ENCODE measurements around the gene PRLH. TPM values are rescaled to one million over a fixed set of nuclear protein-coding genes. Genes with fewer than 3 reads are reported as not detected.

PRLH gene
- total and polyA plus RNA-seq, 3 donors from 2014 or later, result not detected

DNA sequence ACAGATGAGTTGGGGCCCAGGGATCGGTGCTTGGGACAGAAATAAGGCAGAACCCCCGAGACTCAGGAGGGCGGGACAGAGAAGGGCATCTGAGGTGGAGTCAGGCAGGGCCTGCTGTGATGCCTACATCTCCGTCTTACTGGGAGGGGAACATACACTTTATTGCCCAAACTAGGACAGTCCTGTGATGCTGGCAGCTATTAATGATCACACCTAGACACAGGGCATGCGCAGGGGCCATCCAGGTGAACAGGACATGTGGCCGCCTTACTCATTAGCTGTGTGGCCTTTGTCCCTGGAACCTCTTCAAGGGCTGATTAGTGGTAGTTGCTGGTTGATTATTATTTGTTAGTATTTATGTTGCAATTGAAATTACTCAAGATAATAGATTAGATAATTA lies 46.1 kb upstream of the PRLH start:
- DNase-seq, result no peak
- Histone ChIP-seq H3K4me1 (peaks cover 3% of the 10 kb centered on the region), H3K4me3 (no peak overlapping the region), H3K27ac (no peak overlapping the region), H3K27me3 (no peaks in the 10 kb centered on the region), H3K9me3 (no peaks in the 10 kb centered on the region), H3K36me3 (ENCODE audit: low read depth, missing control alignments) (no peaks in the 10 kb centered on the region)
- intact Hi-C loops (cut with DNase I; ENCODE audit: low total_unique reads), result no loop called here
- no peak for TF ChIP-seq POLR2A (IDR thresholded peaks at IDR 0.05)
- TF ChIP-seq, protein P1, sequence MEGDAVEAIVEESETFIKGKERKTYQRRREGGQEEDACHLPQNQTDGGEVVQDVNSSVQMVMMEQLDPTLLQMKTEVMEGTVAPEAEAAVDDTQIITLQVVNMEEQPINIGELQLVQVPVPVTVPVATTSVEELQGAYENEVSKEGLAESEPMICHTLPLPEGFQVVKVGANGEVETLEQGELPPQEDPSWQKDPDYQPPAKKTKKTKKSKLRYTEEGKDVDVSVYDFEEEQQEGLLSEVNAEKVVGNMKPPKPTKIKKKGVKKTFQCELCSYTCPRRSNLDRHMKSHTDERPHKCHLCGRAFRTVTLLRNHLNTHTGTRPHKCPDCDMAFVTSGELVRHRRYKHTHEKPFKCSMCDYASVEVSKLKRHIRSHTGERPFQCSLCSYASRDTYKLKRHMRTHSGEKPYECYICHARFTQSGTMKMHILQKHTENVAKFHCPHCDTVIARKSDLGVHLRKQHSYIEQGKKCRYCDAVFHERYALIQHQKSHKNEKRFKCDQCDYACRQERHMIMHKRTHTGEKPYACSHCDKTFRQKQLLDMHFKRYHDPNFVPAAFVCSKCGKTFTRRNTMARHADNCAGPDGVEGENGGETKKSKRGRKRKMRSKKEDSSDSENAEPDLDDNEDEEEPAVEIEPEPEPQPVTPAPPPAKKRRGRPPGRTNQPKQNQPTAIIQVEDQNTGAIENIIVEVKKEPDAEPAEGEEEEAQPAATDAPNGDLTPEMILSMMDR (IDR thresholded peaks at IDR 0.05), result no peak
- 94 to 95% methylated on average over 6 of the region's 6 CpGs for WGBS, 2 donors

DNA sequence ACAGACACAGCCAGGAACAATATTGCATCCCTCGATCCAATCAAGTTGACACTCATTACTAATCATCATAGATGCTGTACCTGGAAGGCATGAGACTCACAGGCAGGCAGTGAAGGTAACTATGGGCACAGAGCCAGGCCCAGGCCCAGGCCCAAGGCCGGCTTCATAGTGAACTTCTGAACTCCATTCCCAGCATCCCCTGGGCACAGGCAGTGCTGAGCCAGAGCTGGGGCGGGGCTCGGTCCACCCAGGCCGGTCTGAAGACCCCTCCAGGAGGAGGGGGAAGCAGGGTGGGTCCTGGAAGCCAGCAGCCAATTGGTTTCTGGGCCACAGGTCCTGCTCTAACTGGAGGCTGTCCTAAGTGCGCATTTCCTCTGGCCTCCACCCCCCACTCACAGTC lies 41.7 kb upstream of the PRLH start:
- H3K27ac ChIP-seq, result no peak overlapping the region
- intact Hi-C loops (cut with DNase I; ENCODE audit: low total_unique reads), result no loop called here
- 73% methylated on average over 3 to 6 of the region's 6 CpGs for WGBS, 2 donors
- no peak for DNase-seq
- no peak overlapping the region for H3K4me3 ChIP-seq
- H3K9me3 ChIP-seq, result no peaks in the 10 kb centered on the region
- no peaks in the 10 kb centered on the region for H3K27me3 ChIP-seq
- no peak for TF ChIP-seq POLR2A (IDR thresholded peaks at IDR 0.05)
- TF ChIP-seq, protein P1 (IDR thresholded peaks at IDR 0.05), result no peak
- no peaks in the 10 kb centered on the region for H3K36me3 ChIP-seq (ENCODE audit: low read depth, missing control alignments)
- no peaks in the 10 kb centered on the region for H3K4me1 ChIP-seq

GRCh38 chr2:237525559-237526157 lies 40.7 kb upstream of the PRLH start:
- no peak for DNase-seq
- no peak overlapping the region for H3K27ac ChIP-seq
- WGBS, 2 donors, result 77 to 92% methylated on average over 4 to 17 of the region's 17 CpGs
- H3K27me3 ChIP-seq, result no peaks in the 10 kb centered on the region
- no peaks in the 10 kb centered on the region for H3K36me3 ChIP-seq (ENCODE audit: low read depth, missing control alignments)
- no peak overlapping the region for H3K4me3 ChIP-seq
- H3K4me1 ChIP-seq, result no peaks in the 10 kb centered on the region
- intact Hi-C loops (cut with DNase I; ENCODE audit: low total_unique reads), result no loop called here
- no peaks in the 10 kb centered on the region for H3K9me3 ChIP-seq
- TF ChIP-seq POLR2A (IDR thresholded peaks at IDR 0.05), result no peak
- TF ChIP-seq, protein P1 (IDR thresholded peaks at IDR 0.05), result no peak

DNA sequence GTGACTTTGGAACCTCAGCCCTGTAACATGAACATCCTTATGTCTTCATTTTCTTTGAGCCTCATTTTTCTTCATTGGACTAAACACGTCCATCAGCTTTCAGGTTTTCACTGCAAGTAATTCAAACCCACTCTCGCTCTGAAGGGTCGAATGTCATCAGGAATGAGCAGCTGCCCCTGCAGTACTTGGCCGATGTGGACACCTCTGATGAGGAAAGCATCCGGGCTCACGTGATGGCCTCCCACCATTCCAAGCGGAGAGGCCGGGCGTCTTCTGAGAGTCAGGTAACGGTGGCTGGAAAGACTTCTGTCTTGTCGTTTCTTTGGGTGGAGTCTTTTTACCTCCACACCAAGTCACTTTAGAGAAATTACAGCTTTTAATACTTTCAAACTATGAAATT lies 39.1 kb upstream of the PRLH start:
- no peak overlapping the region for H3K27ac ChIP-seq
- no peaks in the 10 kb centered on the region for H3K27me3 ChIP-seq
- H3K4me1 ChIP-seq, result no peaks in the 10 kb centered on the region
- DNase-seq, result no peak
- intact Hi-C loops (cut with DNase I; ENCODE audit: low total_unique reads), result no loop called here
- no peak for TF ChIP-seq POLR2A (IDR thresholded peaks at IDR 0.05)
- TF ChIP-seq, protein P1 (IDR thresholded peaks at IDR 0.05), result no peak
- no peak overlapping the region for H3K4me3 ChIP-seq
- no peaks in the 10 kb centered on the region for H3K9me3 ChIP-seq
- no peaks in the 10 kb centered on the region for H3K36me3 ChIP-seq (ENCODE audit: low read depth, missing control alignments)
- 93 to 94% methylated on average over 11 of the region's 11 CpGs for WGBS, 2 donors

DNA sequence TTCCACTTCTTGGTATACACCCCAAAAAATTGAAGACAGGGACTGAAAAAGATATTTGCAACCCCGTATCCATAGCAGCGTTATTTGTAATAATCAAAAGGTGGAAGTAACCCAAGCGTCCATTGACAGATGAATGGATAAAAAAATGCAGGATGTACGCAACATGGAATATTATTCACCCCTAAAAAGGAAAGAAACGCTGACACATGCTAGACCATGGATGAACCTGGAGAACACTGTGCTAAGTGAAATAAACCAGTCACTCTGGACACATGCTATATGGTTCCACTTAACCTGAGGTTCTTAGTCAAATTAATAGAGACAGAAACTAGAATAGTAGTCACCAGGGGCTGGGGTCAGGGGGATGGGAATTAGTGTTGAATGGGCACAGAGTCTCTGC lies 38.6 kb upstream of the PRLH start:
- intact Hi-C loops (cut with DNase I; ENCODE audit: low total_unique reads), result no loop called here
- no peak for DNase-seq
- no peak for TF ChIP-seq POLR2A (IDR thresholded peaks at IDR 0.05)
- TF ChIP-seq, protein P1 (IDR thresholded peaks at IDR 0.05), result no peak
- Histone ChIP-seq H3K4me3 (no peak overlapping the region), H3K9me3 (no peaks in the 10 kb centered on the region), H3K27ac (no peak overlapping the region), H3K4me1 (no peaks in the 10 kb centered on the region), H3K27me3 (no peaks in the 10 kb centered on the region), H3K36me3 (ENCODE audit: low read depth, missing control alignments) (no peaks in the 10 kb centered on the region)
- 89 to 97% methylated on average over 5 of the region's 5 CpGs for WGBS, 2 donors
